Hepatocyte (in vitro differentiated cells): ENCODE measurements around the gene SUGCT. TPM values are rescaled to one million over a fixed set of nuclear protein-coding genes. Genes with fewer than 3 reads are reported as not detected.

Source experiments
- DNase-seq: peaks from one replicate; pipeline ENCODE4 v3.0.0-alpha.2; 2016; ENCODE audit warnings: low spot score
- H2AFZ ChIP-seq: fragments of 200-600 bp; sonication (generic); 2 replicates; pipeline ENCODE4 v1.6.0; 2016; ENCODE audit warnings: antibody characterized with exemption, mild to moderate bottlenecking
- H3K27ac ChIP-seq: fragments of 200-600 bp; sonication (generic); 2 replicates; pipeline ENCODE4 v1.5.1; 2016; ENCODE audit warnings: mild to moderate bottlenecking
- H3K27me3 ChIP-seq: fragments of 200-600 bp; sonication (generic); 2 replicates; pipeline ENCODE4 v1.6.1; 2016
- H3K36me3 ChIP-seq: fragments of 200-600 bp; sonication (generic); replicated peaks from 2 replicates; pipeline ENCODE4 v1.5.1; 2016; ENCODE audit warnings: low read depth; ENCODE audit not compliant: insufficient read depth
- H3K4me1 ChIP-seq: fragments of 200-600 bp; sonication (generic); 2 replicates; pipeline ENCODE4 v1.5.1; 2016; ENCODE audit warnings: mild to moderate bottlenecking, moderate library complexity; ENCODE audit not compliant: insufficient read depth
- H3K4me2 ChIP-seq: fragments of 200-600 bp; sonication (generic); 2 replicates; pipeline ENCODE4 v1.6.0; 2016
- H3K4me3 ChIP-seq: fragments of 200-600 bp; sonication (generic); 2 replicates; pipeline ENCODE4 v1.5.1; 2016; ENCODE audit warnings: mild to moderate bottlenecking
- H3K79me2 ChIP-seq: fragments of 200-600 bp; sonication (generic); 2 replicates; pipeline ENCODE4 v1.6.0; 2017; ENCODE audit warnings: mild to moderate bottlenecking
- H3K9me2 ChIP-seq: fragments of 200-600 bp; sonication (generic); replicated peaks from 2 replicates; pipeline ENCODE4 v1.6.0; 2017; ENCODE audit warnings: mild to moderate bottlenecking; ENCODE audit not compliant: insufficient read depth
- H3K9me3 ChIP-seq: fragments of 200-600 bp; sonication (generic); 2 replicates; pipeline ENCODE4 v1.5.1; 2016; ENCODE audit warnings: low read depth, mild to moderate bottlenecking
- H4K20me1 ChIP-seq: fragments of 200-600 bp; sonication (generic); 2 replicates; pipeline ENCODE4 v1.6.0; 2016; ENCODE audit warnings: mild to moderate bottlenecking; ENCODE audit not compliant: insufficient read depth, poor library complexity, severe bottlenecking
- CTCF ChIP-seq: fragments of 200-600 bp; sonication (generic); IDR thresholded peaks from 2 replicates; pipeline ENCODE4 v1.5.1; 2016; ENCODE audit warnings: antibody characterized with exemption, mild to moderate bottlenecking; ENCODE audit not compliant: poor library complexity
- EZH2 ChIP-seq: fragments of 200-600 bp; sonication (generic); IDR thresholded peaks from 2 replicates; pipeline ENCODE4 v1.6.1; 2016; ENCODE audit warnings: antibody characterized with exemption, mild to moderate bottlenecking, borderline replicate concordance
- EZH2phosphoT487 ChIP-seq: fragments of 200-600 bp; sonication (generic); IDR thresholded peaks from one replicate; pipeline ENCODE4 v1.6.1; 2018; ENCODE audit warnings: antibody characterized with exemption, mild to moderate bottlenecking, low read depth, moderate library complexity; ENCODE audit not compliant: unreplicated experiment, severe bottlenecking
- WGBS: methylation state at CpG from one replicate; pipeline ENCODE4 v1.1.6; 2016; ENCODE audit warnings: low lambda C conversion rate; ENCODE audit errors: missing lambda C conversion rate; 5-methylcytosine and 5-hydroxymethylcytosine counted together
- polyA plus RNA-seq: library from polyadenylated mRNA; unstranded; fragments of >200 nt; fragmentation: Nextera tagmentation; extraction: Ambion mirVana; gene quantifications from 2 replicates; pipeline ENCODE4 v1.2.1, GENCODE V29; 2016
- total RNA-seq: library from RNA; depleted of rRNA; stranded (reverse); fragments of >200 nt; gene quantifications from 2 replicates; pipeline ENCODE4 v1.2.3, GENCODE V29; 2014

Gene SUGCT
- total and polyA plus RNA-seq, 2 experiments from 2014 or later: 5.1 to 12.0 TPM

GRCh38 chr7:40276061-40276460, 141.3 kb downstream of the SUGCT start:
- Histone ChIP-seq H3K27ac (no peak overlapping the region), H3K9me2 (no peaks in the 10 kb centered on the region), H3K9me3 (peaks cover under 1% of the 10 kb centered on the region), H3K27me3 (no peaks in the 10 kb centered on the region), H3K36me3 (no peaks in the 10 kb centered on the region), H2AFZ (no peak overlapping the region), H3K4me1 (no peaks in the 10 kb centered on the region), H3K4me2 (no peak overlapping the region), H4K20me1 (no peaks in the 10 kb centered on the region), H3K79me2 (no peaks in the 10 kb centered on the region), H3K4me3 (no peak overlapping the region)
- no peak for DNase-seq
- TF ChIP-seq EZH2phosphoT487: no peak
- no peak for TF ChIP-seq EZH2
- no peak for TF ChIP-seq CTCF
- WGBS: 98% methylated on average over 2 of the region's 2 CpGs

GRCh38 chr7:40279991-40280390, 145.2 kb downstream of the SUGCT start:
- Histone ChIP-seq H4K20me1 (no peaks in the 10 kb centered on the region), H3K36me3 (no peaks in the 10 kb centered on the region), H3K27ac (no peak overlapping the region), H2AFZ (no peak overlapping the region), H3K4me3 (no peak overlapping the region), H3K4me1 (no peaks in the 10 kb centered on the region), H3K4me2 (no peak overlapping the region), H3K9me3 (peaks cover 8% of the 10 kb centered on the region), H3K27me3 (no peaks in the 10 kb centered on the region), H3K9me2 (no peaks in the 10 kb centered on the region), H3K79me2 (no peaks in the 10 kb centered on the region)
- WGBS: 47% methylated on average over 2 of the region's 2 CpGs
- no peak for DNase-seq
- TF ChIP-seq EZH2phosphoT487 (no peak), EZH2 (no peak), CTCF (no peak)

- 84% methylated on average over 2 of the region's 2 CpGs for WGBS
- Histone ChIP-seq H3K27ac (no peak overlapping the region), H3K36me3 (no peaks in the 10 kb centered on the region), H3K9me3 (peaks cover 8% of the 10 kb centered on the region), H3K79me2 (no peaks in the 10 kb centered on the region), H3K4me3 (no peak overlapping the region), H3K4me1 (no peaks in the 10 kb centered on the region), H3K27me3 (no peaks in the 10 kb centered on the region), H3K4me2 (no peak overlapping the region), H2AFZ (no peak overlapping the region), H4K20me1 (no peaks in the 10 kb centered on the region), H3K9me2 (no peaks in the 10 kb centered on the region)
- no peak for TF ChIP-seq CTCF
- TF ChIP-seq EZH2: no peak
- no peak for TF ChIP-seq EZH2phosphoT487
- no peak for DNase-seq
Measured at GRCh38 chr7:40282858-40283257, 148.1 kb downstream of the SUGCT start.

GRCh38 chr7:40283391-40283790, 148.6 kb downstream of the SUGCT start:
- Histone ChIP-seq H3K9me2 (no peaks in the 10 kb centered on the region), H3K4me3 (no peak overlapping the region), H3K4me1 (no peaks in the 10 kb centered on the region), H3K4me2 (no peak overlapping the region), H4K20me1 (no peaks in the 10 kb centered on the region), H3K27me3 (no peaks in the 10 kb centered on the region), H3K79me2 (no peaks in the 10 kb centered on the region), H3K9me3 (peaks cover 8% of the 10 kb centered on the region), H2AFZ (no peak overlapping the region), H3K36me3 (no peaks in the 10 kb centered on the region), H3K27ac (no peak overlapping the region)
- 96% methylated on average over 6 of the region's 6 CpGs for WGBS
- TF ChIP-seq EZH2 (no peak), CTCF (no peak), EZH2phosphoT487 (no peak)
- no peak for DNase-seq
